ENCODE data around the gene FXR2.

FXR2 gene

GRCh38 chr17:7569571-7569970 is 45.1 kb downstream of the FXR2 start:
- DNase-seq, result no peak

GRCh38 chr17:7563115-7563869 is 51.4 kb downstream of the FXR2 start:
- no peak for DNase-seq

DNA sequence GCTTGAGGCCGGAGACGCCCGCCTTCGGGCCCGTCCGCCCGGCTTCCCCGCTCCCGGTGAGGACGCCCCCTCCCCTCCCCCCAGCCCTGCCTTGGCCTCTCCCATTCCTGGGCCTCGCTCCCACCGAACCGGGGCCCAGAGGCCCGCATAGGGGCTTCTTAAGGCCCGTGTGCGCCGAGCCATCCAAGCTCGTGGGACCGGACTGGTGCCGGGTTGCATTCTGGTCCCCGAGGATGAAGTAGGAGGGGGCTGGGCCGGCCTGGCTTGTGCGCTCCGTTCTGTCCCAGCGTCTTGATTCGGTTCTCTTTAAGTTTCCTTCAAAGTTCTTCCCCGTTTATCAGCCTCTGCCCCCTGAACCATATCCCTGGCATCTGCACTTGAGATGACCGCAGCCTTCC is 52.5 kb downstream of the FXR2 start:
- no peak for DNase-seq

GRCh38 chr17:7561589-7562207 is 53.0 kb downstream of the FXR2 start, which contains the start of gene SENP3:
SENP3 (plus strand) TSS chr17:7561919; CDS start chr17:7563077, 1,158 bp downstream.
- DNase-seq, result peak; percentile 79

DNA sequence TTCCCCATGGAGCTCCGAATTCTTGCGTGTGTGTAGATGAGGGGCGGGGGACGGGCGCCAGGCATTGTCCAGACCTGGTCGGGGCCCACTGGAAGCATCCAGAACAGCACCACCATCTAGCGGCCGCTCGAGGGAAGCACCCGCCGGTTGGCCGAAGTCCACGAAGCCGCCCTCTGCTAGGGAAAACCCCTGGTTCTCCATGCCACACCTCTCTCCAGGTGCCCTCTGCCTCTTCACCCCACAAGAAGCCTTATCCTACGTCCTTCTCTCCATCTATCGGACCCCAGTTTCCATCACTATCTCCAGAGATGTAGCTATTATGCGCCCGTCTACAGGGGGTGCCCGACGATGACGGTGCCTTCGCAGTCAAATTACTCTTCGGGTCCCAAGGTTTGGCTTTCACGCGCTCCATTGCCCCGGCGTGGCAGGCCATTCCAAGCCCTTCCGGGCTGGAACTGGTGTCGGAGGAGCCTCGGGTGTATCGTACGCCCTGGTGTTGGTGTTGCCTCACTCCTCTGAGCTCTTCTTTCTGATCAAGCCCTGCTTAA is 53.6 kb downstream of the FXR2 start:
- DNase-seq, result peak; percentile 34

DNA sequence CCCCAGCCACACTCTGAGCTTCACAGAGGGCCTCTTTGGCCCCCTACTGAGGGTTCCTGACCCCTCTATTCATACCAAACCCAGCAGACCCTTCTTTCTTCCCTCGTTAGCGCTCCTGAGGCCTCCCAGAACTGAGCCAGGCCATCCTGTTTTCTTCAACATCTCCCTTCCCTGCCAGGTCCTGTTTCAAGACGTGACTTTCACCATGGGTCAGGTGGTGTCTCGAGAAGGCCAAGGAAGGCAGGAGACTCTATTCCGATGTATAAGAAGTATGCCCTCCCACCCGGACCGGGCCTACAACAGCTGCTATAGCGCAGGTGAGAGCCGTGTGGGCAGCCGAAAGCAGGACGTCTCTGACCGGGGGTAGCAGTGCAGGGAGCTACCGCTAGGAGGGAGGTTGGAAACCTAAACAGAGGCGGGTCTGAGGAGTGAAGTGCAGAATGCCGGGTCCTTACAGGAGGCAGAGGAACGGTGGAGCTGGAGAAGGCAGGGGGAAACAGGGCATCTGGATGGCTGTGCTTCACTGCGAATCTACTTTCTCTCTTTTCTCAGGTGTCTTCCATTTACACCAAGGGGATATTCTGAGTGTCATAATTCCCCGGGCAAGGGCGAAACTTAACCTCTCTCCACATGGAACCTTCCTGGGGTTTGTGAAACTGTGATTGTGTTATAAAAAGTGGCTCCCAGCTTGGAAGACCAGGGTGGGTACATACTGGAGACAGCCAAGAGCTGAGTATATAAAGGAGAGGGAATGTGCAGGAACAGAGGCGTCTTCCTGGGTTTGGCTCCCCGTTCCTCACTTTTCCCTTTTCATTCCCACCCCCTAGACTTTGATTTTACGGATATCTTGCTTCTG is 54.3 kb downstream of the FXR2 start:
- no peak for DNase-seq

- DNase-seq, result no peak
Measured at GRCh38 chr17:7559320-7560171, 55.2 kb downstream of the FXR2 start.

- no peak for DNase-seq
Measured at GRCh38 chr17:7558544-7559319, 56.0 kb downstream of the FXR2 start, which contains the start of gene TNFSF13. TNFSF13 (plus strand) TSS chr17:7558750; CDS start chr17:7559040, 290 bp downstream.

DNA sequence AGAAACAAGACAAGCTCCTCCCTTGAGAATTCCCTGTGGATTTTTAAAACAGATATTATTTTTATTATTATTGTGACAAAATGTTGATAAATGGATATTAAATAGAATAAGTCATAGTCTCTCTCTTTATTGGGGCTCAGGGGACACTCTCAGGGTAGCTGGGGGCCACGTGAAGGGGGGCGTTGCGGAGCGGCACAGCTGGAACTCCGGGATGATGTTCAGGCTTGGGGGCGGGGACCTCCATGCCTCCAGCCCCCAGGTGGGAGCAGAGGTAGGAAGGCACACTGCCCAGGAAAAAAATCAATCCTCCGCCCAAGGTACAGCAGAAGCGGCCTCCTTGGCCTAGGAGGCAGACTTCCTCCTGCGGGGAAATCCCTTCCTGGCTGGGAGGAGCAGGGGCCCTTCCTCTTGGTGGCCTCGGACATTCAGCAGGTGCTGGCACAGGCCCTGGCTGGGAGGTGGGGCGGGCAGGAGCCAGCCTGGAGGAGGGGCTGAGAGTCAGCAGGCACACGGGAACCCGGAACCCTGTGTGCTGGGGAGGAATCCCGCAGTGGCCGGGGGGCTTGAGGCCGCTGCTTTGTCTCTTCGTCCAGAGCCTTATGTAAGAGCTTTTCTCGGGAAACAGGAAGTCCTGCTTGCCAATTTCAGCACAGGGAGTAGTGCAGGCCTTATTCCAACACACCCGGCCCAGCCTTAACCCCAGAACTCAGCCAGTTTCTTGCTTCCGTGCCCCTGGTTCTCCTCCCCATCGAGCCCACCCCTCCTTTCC is 56.7 kb downstream of the FXR2 start:
- DNase-seq, result peak; percentile 56

GRCh38 chr17:7557147-7557764 is 57.4 kb downstream of the FXR2 start:
- DNase-seq, result no peak

DNA sequence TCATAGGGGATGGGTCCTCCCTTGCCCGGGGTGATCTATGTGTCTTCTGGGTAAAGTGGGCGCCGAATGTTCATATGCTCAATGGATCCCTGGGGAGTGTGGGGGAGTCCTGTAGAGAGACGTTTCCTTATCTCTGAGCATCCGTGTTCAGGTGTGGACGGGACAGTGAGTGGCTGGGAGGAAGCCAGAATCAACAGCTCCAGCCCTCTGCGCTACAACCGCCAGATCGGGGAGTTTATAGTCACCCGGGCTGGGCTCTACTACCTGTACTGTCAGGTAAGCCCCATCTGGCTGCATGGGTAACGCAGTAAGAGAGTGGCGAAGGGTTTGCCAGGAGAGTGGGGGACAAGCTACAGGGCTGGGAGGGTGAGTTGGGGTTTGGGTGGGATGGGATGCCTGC is 58.1 kb downstream of the FXR2 start:
- no peak for DNase-seq

- DNase-seq, result no peak
Measured at GRCh38 chr17:7555320-7555948, 59.3 kb downstream of the FXR2 start.

DNA sequence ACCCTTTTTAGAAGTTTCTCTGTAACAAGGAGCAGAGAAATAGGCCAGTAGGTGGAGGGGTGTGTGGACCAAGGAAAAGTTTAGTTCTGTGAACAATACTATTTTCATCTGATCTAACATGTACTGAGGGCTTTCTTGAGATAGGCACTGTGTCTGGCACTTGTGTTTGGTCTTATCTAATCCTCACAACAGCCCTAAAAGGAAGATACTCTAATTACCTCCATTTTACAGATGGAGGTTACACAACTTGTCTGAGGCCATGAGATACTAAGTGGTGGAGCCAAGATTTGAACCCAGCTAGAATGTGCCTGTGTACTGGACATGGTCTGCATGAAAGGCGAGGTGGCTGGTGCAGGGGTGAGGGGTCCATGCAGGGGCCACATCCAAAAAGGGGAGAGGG is 61.3 kb downstream of the FXR2 start:
- no peak for DNase-seq

DNA sequence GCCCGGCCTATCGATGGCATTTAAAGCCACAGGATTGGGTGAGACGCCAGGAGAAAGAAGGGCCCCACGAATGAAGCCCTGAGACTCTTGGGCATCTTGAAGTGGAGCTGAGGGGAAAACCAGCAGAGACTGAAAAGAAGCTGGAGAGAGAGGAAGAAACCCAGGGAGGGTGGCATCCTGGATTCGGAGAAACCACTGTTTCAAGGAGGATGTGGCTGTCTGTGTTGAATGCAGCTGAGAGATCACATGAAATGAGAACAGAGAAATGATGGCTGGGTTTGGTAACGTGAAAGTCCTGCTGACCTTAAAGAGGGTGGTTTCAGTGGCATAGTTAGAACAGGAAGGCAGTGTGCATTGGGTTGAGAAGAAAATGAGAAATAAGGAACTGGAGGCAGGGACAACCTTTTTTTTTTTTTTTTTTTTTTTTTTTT is 62.1 kb downstream of the FXR2 start:
- DNase-seq, result no peak

DNA sequence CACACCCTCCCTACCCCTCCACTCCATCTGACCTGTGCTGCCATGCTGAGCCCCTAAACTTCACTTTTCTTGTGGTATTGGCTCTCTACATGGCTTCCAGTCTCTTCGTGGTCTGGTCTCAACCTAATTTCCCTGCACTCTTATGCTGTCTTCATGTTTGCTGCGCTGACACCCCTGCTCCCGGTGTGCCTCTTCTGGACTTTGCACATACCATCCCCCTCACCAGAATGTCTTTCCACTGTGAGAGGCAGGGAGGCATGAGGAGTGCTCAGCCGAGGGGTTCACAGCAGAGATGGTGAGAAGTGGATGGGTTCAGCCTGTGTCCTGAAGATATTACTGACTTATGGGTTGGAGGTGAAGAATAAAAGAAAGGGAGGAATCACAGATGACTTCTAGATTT is 63.3 kb downstream of the FXR2 start:
- no peak for DNase-seq

DNA sequence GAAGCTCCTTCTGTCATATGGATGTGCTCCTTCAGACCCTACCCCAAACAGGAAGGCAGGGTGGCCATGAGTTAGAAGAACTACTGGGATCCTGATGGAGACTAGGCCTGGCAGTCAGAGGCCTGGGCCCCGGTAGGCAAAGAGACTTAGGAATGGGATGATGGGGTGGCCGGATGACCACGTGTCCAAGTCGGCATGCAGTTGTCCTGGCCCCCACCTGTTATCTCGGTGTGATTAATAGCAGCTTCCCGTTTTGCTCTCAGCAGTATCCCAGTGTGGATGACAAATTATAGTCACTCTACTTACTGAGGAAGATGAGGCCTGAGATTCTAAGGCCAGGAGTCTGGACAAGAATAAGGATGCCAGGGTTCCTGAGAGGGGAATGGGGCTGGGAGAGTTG is 64.4 kb downstream of the FXR2 start:
- no peak for DNase-seq

- DNase-seq, result no peak
Measured at GRCh38 chr17:7549401-7550055, 65.2 kb downstream of the FXR2 start.

GRCh38 chr17:7548585-7549400 is 65.9 kb downstream of the FXR2 start, which contains the start of gene TNFSF12:
TNFSF12 (plus strand) TSS chr17:7549058; CDS start chr17:7549154, 96 bp downstream.
- DNase-seq, result no peak
